Measurements from ENCODE around the gene HEMGN. TPM values are rescaled to one million over a fixed set of nuclear protein-coding genes. Genes with fewer than 3 reads are reported as not detected.

Gene HEMGN
- total and polyA plus RNA-seq, 2 of the 13 experiments (the other 11 are each of a cell fraction or from before 2014, with no cell fraction given): not detected

- TF ChIP-seq, protein P1, sequence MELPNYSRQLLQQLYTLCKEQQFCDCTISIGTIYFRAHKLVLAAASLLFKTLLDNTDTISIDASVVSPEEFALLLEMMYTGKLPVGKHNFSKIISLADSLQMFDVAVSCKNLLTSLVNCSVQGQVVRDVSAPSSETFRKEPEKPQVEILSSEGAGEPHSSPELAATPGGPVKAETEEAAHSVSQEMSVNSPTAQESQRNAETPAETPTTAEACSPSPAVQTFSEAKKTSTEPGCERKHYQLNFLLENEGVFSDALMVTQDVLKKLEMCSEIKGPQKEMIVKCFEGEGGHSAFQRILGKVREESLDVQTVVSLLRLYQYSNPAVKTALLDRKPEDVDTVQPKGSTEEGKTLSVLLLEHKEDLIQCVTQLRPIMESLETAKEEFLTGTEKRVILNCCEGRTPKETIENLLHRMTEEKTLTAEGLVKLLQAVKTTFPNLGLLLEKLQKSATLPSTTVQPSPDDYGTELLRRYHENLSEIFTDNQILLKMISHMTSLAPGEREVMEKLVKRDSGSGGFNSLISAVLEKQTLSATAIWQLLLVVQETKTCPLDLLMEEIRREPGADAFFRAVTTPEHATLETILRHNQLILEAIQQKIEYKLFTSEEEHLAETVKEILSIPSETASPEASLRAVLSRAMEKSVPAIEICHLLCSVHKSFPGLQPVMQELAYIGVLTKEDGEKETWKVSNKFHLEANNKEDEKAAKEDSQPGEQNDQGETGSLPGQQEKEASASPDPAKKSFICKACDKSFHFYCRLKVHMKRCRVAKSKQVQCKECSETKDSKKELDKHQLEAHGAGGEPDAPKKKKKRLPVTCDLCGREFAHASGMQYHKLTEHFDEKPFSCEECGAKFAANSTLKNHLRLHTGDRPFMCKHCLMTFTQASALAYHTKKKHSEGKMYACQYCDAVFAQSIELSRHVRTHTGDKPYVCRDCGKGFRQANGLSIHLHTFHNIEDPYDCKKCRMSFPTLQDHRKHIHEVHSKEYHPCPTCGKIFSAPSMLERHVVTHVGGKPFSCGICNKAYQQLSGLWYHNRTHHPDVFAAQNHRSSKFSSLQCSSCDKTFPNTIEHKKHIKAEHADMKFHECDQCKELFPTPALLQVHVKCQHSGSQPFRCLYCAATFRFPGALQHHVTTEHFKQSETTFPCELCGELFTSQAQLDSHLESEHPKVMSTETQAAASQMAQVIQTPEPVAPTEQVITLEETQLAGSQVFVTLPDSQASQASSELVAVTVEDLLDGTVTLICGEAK (IDR thresholded peaks at IDR 0.05): no peak
- TF ChIP-seq, protein P1 (CRISPR knock-in tag; IDR thresholded peaks at IDR 0.05): 0 out of 2 replicates have a peak, but pooled peaks have one; percentile 19
- TF ChIP-seq ZNF772 (CRISPR knock-in tag; IDR thresholded peaks at IDR 0.05) (peak; percentile 48; the same call in 1 of the 2 replicates), SALL2 (CRISPR knock-in tag; IDR thresholded peaks at IDR 0.05) (peak; percentile 21; the same call in 1 of the 2 replicates), PHF21A (CRISPR knock-in tag; IDR thresholded peaks at IDR 0.05) (0 out of 2 replicates have a peak, but pooled peaks have one; percentile 53), ZNF430 (CRISPR knock-in tag; IDR thresholded peaks at IDR 0.05) (peak; percentile 83), PHF5A (CRISPR knock-in tag; IDR thresholded peaks at IDR 0.05; ENCODE audit: low read depth, unreplicated experiment) (peak; percentile 27), GPBP1L1 (CRISPR knock-in tag; IDR thresholded peaks at IDR 0.05) (no peak), KMT2A (CRISPR knock-in tag; IDR thresholded peaks at IDR 0.05) (peak; percentile 58), ZNF792 (CRISPR knock-in tag; IDR thresholded peaks at IDR 0.05) (0 out of 2 replicates have a peak, but pooled peaks have one; percentile 50)
- TF ChIP-seq, protein P2, sequence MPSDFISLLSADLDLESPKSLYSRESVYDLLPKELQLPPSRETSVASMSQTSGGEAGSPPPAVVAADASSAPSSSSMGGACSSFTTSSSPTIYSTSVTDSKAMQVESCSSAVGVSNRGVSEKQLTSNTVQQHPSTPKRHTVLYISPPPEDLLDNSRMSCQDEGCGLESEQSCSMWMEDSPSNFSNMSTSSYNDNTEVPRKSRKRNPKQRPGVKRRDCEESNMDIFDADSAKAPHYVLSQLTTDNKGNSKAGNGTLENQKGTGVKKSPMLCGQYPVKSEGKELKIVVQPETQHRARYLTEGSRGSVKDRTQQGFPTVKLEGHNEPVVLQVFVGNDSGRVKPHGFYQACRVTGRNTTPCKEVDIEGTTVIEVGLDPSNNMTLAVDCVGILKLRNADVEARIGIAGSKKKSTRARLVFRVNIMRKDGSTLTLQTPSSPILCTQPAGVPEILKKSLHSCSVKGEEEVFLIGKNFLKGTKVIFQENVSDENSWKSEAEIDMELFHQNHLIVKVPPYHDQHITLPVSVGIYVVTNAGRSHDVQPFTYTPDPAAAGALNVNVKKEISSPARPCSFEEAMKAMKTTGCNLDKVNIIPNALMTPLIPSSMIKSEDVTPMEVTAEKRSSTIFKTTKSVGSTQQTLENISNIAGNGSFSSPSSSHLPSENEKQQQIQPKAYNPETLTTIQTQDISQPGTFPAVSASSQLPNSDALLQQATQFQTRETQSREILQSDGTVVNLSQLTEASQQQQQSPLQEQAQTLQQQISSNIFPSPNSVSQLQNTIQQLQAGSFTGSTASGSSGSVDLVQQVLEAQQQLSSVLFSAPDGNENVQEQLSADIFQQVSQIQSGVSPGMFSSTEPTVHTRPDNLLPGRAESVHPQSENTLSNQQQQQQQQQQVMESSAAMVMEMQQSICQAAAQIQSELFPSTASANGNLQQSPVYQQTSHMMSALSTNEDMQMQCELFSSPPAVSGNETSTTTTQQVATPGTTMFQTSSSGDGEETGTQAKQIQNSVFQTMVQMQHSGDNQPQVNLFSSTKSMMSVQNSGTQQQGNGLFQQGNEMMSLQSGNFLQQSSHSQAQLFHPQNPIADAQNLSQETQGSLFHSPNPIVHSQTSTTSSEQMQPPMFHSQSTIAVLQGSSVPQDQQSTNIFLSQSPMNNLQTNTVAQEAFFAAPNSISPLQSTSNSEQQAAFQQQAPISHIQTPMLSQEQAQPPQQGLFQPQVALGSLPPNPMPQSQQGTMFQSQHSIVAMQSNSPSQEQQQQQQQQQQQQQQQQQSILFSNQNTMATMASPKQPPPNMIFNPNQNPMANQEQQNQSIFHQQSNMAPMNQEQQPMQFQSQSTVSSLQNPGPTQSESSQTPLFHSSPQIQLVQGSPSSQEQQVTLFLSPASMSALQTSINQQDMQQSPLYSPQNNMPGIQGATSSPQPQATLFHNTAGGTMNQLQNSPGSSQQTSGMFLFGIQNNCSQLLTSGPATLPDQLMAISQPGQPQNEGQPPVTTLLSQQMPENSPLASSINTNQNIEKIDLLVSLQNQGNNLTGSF (CRISPR knock-in tag; IDR thresholded peaks at IDR 0.05): peak; percentile 11; the same call in 1 of the 2 replicates
- TF ChIP-seq, protein P3, sequence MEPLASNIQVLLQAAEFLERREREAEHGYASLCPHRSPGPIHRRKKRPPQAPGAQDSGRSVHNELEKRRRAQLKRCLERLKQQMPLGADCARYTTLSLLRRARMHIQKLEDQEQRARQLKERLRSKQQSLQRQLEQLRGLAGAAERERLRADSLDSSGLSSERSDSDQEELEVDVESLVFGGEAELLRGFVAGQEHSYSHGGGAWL (CRISPR knock-in tag; IDR thresholded peaks at IDR 0.05): peak; percentile 40; the same call in 1 of the 2 replicates
Measured at GRCh38 chr9:97985058-97985861, 47.3 kb upstream of the HEMGN start (continued).
